ENCODE measurements around the gene FAM227A. TPM values are rescaled to one million over a fixed set of nuclear protein-coding genes. Genes with fewer than 3 reads are reported as not detected.

Gene FAM227A
- total and polyA plus RNA-seq, 2 of the 13 experiments (the other 11 are each of a cell fraction or from before 2014, with no cell fraction given) = 1.0 to 1.5 TPM

DNA sequence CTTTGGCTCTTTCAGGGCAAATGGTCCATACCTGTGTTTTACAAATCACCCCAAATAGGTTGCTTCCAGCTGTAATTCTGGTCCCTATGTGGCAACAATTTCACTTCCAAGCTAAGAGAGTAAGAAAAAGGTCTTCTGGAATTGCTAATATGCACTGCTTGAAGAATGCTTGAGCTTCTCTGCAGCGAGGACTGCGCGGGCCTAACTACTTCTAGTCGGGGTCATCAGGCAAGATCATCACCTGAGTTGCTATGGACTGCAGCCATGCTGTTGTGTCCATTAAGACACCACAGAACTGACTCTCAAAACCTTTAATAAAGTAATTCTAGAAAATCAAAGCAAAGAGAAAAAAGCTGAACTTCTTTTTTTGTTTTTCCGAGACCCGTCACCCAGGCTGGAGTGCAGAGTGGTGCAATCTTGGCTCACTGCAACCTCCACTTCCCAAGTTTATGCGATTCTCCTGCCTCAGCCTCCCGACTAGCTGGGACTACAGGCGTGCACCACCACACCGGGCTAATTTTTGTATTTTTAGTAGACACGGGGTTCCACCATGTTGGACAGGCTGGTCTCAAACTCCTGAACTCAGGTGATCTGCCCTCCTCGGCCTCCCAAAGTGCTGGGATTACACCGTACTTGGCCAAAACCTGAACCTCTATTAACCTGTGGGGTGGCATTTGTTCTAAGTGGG is 42.4 kb upstream of the FAM227A start (continued):
- TF ChIP-seq ZNF597 (CRISPR knock-in tag; IDR thresholded peaks at IDR 0.05) = no peak
- TF ChIP-seq ZNF513 (CRISPR knock-in tag; conservative IDR thresholded peaks at IDR 0.05) = no peak
- TF ChIP-seq, protein P1, sequence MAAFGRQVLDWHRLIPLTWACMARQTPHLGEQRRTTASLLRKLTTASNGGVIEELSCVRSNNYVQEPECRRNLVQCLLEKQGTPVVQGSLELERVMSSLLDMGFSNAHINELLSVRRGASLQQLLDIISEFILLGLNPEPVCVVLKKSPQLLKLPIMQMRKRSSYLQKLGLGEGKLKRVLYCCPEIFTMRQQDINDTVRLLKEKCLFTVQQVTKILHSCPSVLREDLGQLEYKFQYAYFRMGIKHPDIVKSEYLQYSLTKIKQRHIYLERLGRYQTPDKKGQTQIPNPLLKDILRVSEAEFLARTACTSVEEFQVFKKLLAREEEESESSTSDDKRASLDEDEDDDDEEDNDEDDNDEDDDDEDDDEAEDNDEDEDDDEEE (CRISPR knock-in tag; IDR thresholded peaks at IDR 0.05) = no peak
- TF ChIP-seq SOX5 (CRISPR knock-in tag; IDR thresholded peaks at IDR 0.05; ENCODE audit: borderline replicate concordance) = no peak
- no peak for TF ChIP-seq JARID2 (CRISPR knock-in tag; IDR thresholded peaks at IDR 0.05; ENCODE audit: insufficient replicate concordance)
- no peak for TF ChIP-seq SNAPC4 (CRISPR knock-in tag; IDR thresholded peaks at IDR 0.05)
- TF ChIP-seq EEA1 (CRISPR knock-in tag; IDR thresholded peaks at IDR 0.05; ENCODE audit: borderline replicate concordance) = no peak
- TF ChIP-seq RXRB (CRISPR knock-in tag; IDR thresholded peaks at IDR 0.05; ENCODE audit: borderline replicate concordance) = no peak
- no peak for TF ChIP-seq SALL2 (CRISPR knock-in tag; IDR thresholded peaks at IDR 0.05)
- TF ChIP-seq FOXK2 (IDR thresholded peaks at IDR 0.05) = no peak
- TF ChIP-seq, protein P2, sequence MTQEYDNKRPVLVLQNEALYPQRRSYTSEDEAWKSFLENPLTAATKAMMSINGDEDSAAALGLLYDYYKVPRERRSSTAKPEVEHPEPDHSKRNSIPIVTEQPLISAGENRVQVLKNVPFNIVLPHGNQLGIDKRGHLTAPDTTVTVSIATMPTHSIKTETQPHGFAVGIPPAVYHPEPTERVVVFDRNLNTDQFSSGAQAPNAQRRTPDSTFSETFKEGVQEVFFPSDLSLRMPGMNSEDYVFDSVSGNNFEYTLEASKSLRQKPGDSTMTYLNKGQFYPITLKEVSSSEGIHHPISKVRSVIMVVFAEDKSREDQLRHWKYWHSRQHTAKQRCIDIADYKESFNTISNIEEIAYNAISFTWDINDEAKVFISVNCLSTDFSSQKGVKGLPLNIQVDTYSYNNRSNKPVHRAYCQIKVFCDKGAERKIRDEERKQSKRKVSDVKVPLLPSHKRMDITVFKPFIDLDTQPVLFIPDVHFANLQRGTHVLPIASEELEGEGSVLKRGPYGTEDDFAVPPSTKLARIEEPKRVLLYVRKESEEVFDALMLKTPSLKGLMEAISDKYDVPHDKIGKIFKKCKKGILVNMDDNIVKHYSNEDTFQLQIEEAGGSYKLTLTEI (CRISPR knock-in tag; conservative IDR thresholded peaks at IDR 0.05) = no peak
- no peak for TF ChIP-seq ZNF510 (CRISPR knock-in tag; IDR thresholded peaks at IDR 0.05; ENCODE audit: low read depth)
- no peak for TF ChIP-seq ZNF577 (CRISPR knock-in tag; IDR thresholded peaks at IDR 0.05; ENCODE audit: borderline replicate concordance, low read depth)
- no peak for TF ChIP-seq ASH2L (IDR thresholded peaks at IDR 0.05; ENCODE audit: insufficient read length, low read depth, low read length)
- TF ChIP-seq YEATS4 (CRISPR knock-in tag; IDR thresholded peaks at IDR 0.05; ENCODE audit: borderline replicate concordance) = no peak
- TF ChIP-seq TBL1XR1 (IDR thresholded peaks at IDR 0.05; ENCODE audit: borderline replicate concordance, low read length, partially characterized antibody) = no peak
- no peak for TF ChIP-seq ATM (IDR thresholded peaks at IDR 0.05; ENCODE audit: borderline replicate concordance)

Data from HepG2 (cell line).